BE2C (cell line): ENCODE data around the gene NRXN3.
"Not testable (repeated sequence)": the region's sequence is repeated elsewhere in the genome, so short reads cannot be mapped to it uniquely, and the experiment has no call there.

ENCODE experiments used
- DNase-seq: peaks from one replicate; pipeline ENCODE4 v3.0.0-alpha.2; 2020
- H3K27me3 ChIP-seq: fragments of 250-450 bp; sonication (Bioruptor Pico); 2 replicates; pipeline ENCODE4 v1.5.1; 2020; ENCODE audit warnings: mild to moderate bottlenecking
- H3K36me3 ChIP-seq: fragments of 250-450 bp; sonication (Bioruptor Pico); 2 replicates; pipeline ENCODE4 v1.5.1; 2020; ENCODE audit warnings: mild to moderate bottlenecking
- H3K4me1 ChIP-seq: fragments of 250-450 bp; sonication (Bioruptor Pico); 2 replicates; pipeline ENCODE4 v1.5.1; 2020
- H3K4me3 ChIP-seq: 2 replicates; pipeline ENCODE4 v1.5.1; 2011; ENCODE audit warnings: low read depth, low read length
- H3K9me3 ChIP-seq: fragments of 250-450 bp; sonication (Bioruptor Pico); 2 replicates; pipeline ENCODE4 v1.5.1; 2020
- CTCF ChIP-seq: IDR thresholded peaks from 2 replicates; pipeline ENCODE4 v1.5.1; 2012; ENCODE audit warnings: mild to moderate bottlenecking, low read depth, low read length

Gene NRXN3

DNA sequence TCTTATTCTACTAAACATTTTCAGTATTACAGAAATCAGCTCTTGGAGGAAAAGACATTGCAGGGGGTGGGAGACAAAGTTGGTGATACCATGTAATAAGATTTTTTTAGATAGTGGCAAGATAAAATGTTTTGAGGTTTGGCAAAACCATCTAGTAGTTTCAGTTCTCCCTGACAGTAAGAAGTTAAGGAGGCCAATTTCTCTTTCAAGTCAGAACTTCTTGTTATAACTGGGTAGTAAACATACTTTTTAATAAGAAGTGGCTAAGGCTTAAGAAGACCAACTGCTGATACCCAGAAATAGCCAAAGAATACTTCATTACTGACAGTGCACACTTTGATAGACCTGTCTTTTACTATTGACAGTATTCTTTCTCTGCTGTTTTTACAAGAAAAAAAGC is 1588.8 kb downstream of the NRXN3 start:
- no peak overlapping the region for H3K4me3 ChIP-seq
- H3K4me1 ChIP-seq: no peaks in the 10 kb centered on the region
- no peak for DNase-seq
- no peaks in the 10 kb centered on the region for H3K27me3 ChIP-seq
- no peak for TF ChIP-seq CTCF
- H3K9me3 ChIP-seq: no peaks in the 10 kb centered on the region
- H3K36me3 ChIP-seq: no peaks in the 10 kb centered on the region

- Histone ChIP-seq H3K27me3 (no peaks in the 10 kb centered on the region), H3K36me3 (no peaks in the 10 kb centered on the region), H3K4me1 (no peaks in the 10 kb centered on the region), H3K4me3 (no peak overlapping the region), H3K9me3 (no peaks in the 10 kb centered on the region)
- TF ChIP-seq CTCF: no peak
- DNase-seq: no peak
Measured at GRCh38 chr14:79764323-79764722, 1594.2 kb downstream of the NRXN3 start.

DNA sequence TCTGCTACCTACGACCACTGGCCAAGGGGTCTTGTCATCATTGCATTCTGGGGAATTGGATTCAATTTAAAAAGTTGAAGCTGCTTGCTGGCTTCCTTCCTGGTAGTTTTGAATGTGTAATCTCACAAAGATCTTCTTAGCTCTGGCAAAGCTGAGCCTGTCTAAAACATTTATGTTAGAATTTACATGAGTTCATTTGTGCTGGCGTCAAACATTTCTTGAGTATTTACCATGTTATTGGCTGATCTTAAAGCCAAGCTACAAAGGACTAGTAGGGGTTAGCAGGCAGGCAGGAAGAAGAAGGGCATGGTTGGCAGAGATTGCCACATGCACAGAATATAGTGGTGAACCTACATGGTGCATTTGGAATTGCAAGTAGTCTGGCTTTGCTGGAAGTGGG is 1596.3 kb downstream of the NRXN3 start:
- H3K36me3 ChIP-seq: no peaks in the 10 kb centered on the region
- H3K9me3 ChIP-seq: no peaks in the 10 kb centered on the region
- H3K4me3 ChIP-seq: no peak overlapping the region
- H3K27me3 ChIP-seq: no peaks in the 10 kb centered on the region
- DNase-seq: no peak
- no peak for TF ChIP-seq CTCF
- H3K4me1 ChIP-seq: no peaks in the 10 kb centered on the region

- TF ChIP-seq CTCF: no peak
- no peaks in the 10 kb centered on the region for H3K27me3 ChIP-seq
- no peaks in the 10 kb centered on the region for H3K36me3 ChIP-seq
- H3K9me3 ChIP-seq: no peaks in the 10 kb centered on the region
- H3K4me3 ChIP-seq: no peak overlapping the region
- DNase-seq: no peak
- no peaks in the 10 kb centered on the region for H3K4me1 ChIP-seq
Measured at GRCh38 chr14:79767251-79767650, 1597.1 kb downstream of the NRXN3 start.

DNA sequence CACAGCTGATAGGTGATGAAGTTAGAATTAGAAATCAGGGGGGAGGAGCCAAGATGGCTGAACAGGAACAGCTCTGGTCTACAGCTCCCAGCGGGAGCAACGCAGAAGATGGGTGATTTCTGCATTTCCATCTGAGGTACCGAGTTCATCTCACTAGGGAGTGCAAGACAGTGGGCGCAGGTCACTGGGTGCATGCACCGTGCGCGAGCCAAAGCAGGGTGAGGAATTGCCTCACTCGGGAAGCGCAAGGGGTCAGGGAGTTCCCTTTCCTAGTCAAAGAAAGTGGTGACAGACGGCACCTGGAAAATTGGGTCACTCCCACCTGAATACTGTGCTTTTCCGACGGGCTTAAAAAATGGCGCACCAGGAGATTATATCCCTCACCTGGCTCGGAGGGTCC is 1597.5 kb downstream of the NRXN3 start:
- H3K4me1 ChIP-seq, DNase-seq, H3K36me3 ChIP-seq, H3K4me3 ChIP-seq, H3K9me3 ChIP-seq, H3K27me3 ChIP-seq: not testable (repeated sequence)

- Histone ChIP-seq H3K36me3 (no peaks in the 10 kb centered on the region), H3K4me3 (no peak overlapping the region), H3K27me3 (no peaks in the 10 kb centered on the region), H3K4me1 (no peaks in the 10 kb centered on the region), H3K9me3 (no peaks in the 10 kb centered on the region)
- DNase-seq: no peak
- TF ChIP-seq CTCF: no peak
Measured at GRCh38 chr14:79781882-79782281, 1611.7 kb downstream of the NRXN3 start.

DNA sequence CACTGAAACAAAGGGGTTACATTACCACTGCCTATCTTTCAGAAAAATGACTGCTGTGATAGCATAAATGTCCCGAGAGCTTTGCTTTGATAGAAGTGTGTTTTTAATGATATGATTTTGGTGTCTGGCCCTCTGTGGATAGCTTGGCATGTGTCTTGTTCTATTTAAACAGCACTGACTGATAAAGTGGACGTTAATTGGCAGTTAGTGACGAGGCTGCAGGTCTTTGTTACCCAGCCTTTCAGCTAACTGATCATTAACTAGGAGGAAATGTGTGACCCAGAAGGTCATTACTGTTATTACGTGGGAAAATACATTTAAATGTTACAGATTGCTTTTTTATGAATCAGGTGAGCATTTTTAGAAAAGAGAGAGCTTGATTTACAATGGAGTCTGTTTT is 1612.9 kb downstream of the NRXN3 start:
- Histone ChIP-seq H3K36me3 (no peaks in the 10 kb centered on the region), H3K4me3 (no peak overlapping the region), H3K27me3 (no peaks in the 10 kb centered on the region), H3K4me1 (no peaks in the 10 kb centered on the region), H3K9me3 (no peaks in the 10 kb centered on the region)
- no peak for TF ChIP-seq CTCF
- DNase-seq: no peak
